UCSD-AML1 (cell line): ENCODE data around the gene SCN3A.

Experiments used
- DNase-seq: peaks from one replicate; lab custom pipeline; 2025; ENCODE audit not compliant: unreplicated experiment; lab: John Stamatoyannopoulos, UW

The SCN3A gene

GRCh38 chr2:165203689-165204559 is at the start of gene SCN3A:
TSS of gene SCN3A (minus strand) at chr2:165204050. CDS start at chr2:165176394, 27,656 bp downstream.
- no peak for DNase-seq

DNA sequence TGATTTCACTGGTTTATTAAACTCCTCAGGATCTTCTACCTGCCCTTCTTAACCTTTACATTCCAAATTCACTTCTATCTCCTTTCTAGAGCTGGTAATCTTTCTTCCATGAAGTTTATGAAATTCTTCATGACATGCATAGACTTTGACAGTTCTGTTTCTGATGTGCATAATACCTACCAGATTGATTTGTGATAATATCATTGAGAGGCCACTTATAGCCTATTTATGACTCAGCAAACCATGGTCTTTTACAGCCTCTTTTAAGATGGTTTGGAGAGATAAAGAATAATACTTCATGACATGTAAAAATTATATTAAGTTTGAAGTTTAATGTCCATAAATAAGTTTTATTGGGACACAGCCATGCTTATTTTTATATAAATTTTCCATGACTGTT is 49.3 kb upstream of the SCN3A start:
- no peak for DNase-seq

DNA sequence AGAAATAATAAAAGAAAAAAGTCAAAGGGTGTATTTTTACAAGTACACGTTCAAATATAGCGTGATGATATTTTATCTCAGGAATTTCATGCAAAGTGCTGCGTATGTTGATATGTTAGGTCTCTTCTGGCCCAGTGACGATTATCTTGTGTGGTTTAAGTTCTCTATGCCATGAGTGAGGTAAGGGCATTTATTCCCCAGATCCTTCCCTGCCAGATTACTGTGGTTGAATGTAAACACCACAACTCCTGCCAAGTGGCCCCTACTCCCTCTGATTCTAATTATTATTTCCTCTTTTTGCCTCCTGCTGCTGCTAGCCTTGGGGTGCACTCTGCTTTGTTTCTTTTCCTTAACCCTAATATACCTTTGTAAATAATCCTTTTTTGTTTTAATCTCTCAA is 47.5 kb upstream of the SCN3A start:
- no peak for DNase-seq

DNA sequence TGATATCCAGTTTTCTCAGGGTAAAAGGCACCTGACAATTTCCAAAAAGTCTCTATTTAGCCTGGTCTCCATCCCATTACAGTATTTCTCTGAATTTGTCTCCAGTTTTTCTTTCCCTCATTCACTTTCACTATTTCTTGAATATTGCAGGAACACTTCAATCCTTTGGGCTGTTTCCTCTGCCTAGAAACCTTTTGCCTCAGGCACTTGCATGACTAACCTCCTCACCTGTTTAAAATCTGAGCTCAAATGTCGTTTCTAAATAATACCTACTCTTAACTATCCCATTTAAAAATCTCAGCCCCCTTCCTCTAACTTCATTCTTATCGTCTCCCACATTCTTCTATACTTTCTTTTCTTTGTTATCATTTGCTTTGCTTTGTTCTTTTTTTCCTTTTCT is 44.4 kb upstream of the SCN3A start:
- no peak for DNase-seq

DNA sequence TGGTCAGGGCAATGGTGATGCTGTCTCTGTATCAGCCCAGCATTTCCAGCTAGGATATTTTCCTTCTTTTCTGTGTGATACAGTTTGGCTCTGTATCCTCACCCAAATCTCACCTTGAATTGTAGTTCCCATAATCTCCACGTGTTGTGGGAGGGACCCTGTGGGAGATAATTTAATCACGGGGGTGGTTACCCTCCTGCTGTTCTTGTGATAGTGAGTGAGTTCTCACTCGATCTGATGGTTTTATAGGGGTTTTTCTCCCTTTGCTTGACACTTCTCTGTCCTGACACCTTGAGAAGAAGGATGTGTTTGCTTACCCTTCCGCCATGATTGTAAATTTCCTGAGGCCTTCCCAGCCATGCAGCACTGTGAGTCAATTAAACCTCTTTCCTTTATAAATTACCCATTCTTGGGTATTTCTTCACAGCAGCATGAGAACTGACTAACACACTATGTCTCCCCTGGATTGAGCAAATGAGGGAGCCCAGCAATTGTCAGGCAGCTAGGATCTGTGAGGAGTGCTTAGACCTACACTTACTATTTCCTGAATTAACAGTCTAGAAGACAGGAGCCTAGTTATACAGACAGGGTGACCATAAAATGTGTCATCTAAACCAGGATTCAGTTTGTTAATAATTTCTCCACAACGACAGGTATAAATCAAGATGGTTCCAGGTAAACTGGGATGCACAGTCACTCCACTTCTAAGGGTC is 41.4 kb upstream of the SCN3A start:
- DNase-seq: no peak

DNA sequence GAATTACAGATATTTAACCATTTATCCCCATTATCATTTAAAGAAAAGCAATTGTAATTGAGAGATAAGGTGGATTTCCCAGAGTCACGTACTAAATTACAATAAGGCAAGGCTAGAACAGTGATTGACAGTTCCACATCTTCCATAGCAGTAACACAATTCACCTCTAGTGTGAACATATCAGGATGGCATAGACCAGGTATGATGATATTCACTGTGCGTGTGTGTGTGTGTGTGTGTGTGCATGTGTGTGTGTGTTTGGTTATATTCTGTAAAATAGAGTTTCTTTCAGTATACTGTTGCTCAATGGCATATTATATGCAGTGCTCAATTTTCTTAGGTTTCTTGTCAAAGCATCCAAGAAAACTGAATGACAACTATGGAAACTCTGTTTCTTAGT is 37.1 kb upstream of the SCN3A start:
- no peak for DNase-seq

- DNase-seq: no peak
Measured at GRCh38 chr2:165239856-165240515, 36.1 kb upstream of the SCN3A start.

DNA sequence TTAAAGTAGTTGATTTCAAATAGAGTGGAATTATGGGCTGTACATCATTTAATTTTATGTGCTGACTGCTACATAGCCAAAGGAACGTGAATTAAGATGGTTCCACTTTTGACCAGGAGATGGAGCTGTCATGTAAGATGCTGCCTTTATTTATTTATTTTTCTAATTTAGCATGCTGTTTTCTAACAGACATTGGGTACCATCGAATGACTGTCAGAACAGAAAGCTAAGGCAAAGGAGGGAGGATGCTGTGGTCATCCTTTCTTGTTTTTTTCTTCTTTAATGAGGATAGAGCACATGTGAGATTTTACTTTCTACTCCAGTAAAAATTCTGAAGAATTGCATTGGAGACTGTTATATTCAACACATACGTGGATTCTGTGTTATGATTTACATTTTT is 35.4 kb upstream of the SCN3A start, which contains the start of gene SCN2A:
TSS of gene SCN2A (plus strand) at position 185 of the 400 bp plus-strand sequence. CDS start 56,410 bp downstream, outside the sequence.
- DNase-seq: no peak

DNA sequence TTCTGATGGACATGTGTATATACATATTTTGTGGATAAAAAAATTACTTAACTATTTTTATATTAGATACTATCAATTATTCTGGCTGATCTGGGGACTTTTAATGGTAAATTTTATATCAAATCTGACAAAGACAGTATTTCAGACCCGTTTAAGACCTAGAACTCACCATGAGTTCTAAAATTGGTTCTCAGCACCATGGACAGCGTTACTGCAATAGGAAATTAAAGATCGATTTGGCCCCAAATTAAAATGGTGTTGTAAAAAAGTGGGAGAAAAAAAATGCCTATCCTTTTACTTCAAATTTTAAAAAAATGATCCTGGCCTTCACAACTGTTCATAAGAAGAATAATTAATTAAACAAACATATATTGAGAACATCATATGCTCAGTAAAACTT is 34.4 kb upstream of the SCN3A start:
- DNase-seq: no peak

GRCh38 chr2:165237056-165237455 is 33.2 kb upstream of the SCN3A start:
- no peak for DNase-seq

- DNase-seq: no peak
Measured at GRCh38 chr2:165227571-165227970, 23.7 kb upstream of the SCN3A start.

DNA sequence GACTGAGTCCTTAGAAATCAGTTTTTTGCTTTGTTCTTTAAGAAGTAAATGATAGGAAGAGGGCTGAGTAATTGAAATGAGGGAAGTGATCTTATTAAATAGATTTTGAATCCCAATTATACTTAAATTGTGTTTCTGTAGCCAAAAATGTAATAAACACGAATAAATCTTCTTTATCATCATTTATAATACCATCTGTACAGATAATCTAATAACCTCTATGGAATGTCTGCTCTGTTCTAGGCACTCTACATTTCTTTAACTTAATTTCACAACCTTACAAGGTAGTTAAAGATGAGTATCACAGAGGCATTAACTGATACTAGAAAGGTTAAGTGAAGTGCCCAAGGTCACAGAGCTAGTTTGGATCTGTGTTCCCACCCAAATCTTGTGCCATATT is 21.1 kb upstream of the SCN3A start:
- DNase-seq: no peak

- DNase-seq: no peak
Measured at GRCh38 chr2:165219481-165219880, 15.6 kb upstream of the SCN3A start.

DNA sequence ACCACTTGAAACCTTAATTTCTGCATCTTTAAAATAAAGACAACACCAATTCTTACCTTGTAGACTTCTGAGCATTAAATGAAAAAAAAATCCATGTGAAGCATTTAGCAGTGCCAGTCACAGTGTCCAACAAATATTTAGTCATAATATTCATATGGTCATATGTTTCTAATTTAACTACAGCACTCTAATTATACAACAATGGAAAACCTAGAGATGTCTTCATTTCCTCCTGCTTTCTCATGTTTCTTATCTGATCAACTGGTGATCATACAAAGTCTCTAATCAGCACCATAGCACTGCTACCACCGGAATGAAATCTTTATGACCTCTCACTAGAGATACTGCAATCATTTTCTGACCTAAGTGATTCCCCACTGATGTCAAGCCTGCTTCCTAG is 10.2 kb upstream of the SCN3A start:
- no peak for DNase-seq

GRCh38 chr2:165208094-165208493 is 4.2 kb upstream of the SCN3A start:
- DNase-seq: no peak

- DNase-seq: no peak
Measured at GRCh38 chr2:165205865-165206264, 2.0 kb upstream of the SCN3A start.

DNA sequence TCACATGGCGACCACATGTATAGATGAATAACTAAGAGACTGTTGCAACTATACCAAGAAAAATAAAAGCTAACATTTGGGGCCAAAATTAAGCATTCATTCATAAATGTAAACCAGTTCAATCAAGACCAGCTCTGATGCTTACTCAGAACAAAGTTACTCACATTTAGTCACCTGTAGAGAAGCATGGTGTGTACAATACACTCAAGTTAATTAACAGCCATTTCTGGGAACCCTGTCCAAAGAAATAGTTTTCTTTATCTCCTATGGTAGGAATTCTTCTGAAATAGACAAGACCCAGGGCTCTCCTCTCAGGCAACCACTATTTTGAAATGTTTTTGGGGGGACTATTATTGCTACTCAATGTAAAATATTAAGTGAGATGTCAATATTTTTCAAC is 1.6 kb downstream of the SCN3A start:
- no peak for DNase-seq

DNA sequence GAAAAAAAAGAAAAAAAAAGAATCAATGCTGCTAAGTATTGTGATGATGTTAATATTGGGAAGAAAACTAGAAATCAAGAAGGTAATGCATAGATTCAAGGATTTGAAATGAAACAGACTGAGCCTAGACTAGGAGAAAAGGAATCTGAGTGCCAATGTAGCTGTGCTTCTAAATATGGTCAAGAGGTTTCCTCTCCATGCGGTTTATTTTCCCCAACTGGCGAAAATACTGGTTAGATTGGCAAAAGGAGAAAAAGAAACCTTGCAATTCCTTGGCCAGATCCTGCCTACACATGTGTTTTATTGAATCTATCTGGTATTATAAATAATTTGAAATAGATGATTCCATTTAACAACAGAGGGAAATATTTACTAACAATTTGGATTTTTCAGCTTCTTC is 5.7 kb downstream of the SCN3A start:
- no peak for DNase-seq

DNA sequence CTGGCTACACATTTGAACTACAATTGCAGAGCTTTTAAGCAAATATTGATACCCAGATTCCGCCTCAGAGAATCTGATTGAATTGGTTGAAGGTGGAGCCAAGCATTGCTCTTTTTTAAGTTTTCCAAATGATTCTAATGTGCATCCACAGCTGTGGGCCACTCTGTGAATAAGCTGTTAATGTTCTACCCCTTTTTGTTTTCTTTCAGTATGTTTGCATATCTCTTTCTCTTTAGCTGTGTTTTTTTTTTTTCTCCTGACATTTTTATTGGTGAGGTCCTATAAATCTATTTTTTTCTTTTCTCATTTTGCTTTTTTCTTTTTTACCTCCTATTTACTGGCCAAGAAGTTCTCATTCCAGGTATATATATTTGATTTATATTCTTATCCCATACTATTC is 6.5 kb downstream of the SCN3A start:
- no peak for DNase-seq

DNA sequence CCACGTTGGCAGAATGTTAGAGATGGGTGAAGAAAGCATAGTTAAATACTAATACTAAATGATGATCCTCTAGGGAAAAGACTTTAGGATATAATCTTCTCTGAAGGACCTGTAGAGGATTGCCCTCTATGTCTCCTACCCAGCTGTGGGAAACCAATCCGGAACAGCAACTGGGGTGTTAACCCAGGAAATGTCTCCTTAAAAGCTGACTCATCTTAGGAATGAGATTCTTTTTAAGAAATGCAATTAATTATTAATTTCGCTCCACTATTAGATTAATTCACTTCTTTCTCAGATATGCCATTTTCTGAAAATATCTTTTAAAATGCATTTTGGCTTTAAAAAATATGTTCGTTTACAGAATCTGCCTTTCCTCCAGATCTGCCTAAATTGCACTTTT is 7.4 kb downstream of the SCN3A start:
- DNase-seq: no peak

- no peak for DNase-seq
Measured at GRCh38 chr2:165193178-165193777, 10.6 kb downstream of the SCN3A start.
